Cerebellar nuclear complex (tissue), 1 donor: ENCODE results near the gene EEF1AKMT1.

Source experiments
- DNase-seq, 2 experiments: peaks; one replicate each; lab custom pipeline; 2025; lab: John Stamatoyannopoulos, UW

EEF1AKMT1 gene

DNA sequence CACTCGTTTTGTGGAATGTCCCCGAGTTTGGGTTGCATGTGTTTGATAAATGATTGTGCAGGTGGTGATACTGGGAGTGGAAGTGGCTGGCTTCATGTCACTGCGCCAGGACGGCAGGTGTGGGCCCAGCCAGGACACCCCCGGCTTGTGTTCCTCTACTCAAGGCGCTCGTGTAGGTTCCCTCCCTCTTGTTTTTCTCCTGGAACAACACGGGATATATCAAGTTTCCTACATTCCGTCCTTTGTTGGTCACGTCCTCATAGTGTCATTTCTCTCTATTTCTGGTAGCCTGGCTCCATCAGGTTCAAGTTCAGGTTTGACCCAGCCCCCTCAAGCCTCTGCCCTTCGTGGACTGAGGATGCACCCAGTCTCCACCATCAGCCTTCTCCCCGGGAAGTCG lies 54.0 kb downstream of the EEF1AKMT1 start:
- DNase-seq = no peak

DNA sequence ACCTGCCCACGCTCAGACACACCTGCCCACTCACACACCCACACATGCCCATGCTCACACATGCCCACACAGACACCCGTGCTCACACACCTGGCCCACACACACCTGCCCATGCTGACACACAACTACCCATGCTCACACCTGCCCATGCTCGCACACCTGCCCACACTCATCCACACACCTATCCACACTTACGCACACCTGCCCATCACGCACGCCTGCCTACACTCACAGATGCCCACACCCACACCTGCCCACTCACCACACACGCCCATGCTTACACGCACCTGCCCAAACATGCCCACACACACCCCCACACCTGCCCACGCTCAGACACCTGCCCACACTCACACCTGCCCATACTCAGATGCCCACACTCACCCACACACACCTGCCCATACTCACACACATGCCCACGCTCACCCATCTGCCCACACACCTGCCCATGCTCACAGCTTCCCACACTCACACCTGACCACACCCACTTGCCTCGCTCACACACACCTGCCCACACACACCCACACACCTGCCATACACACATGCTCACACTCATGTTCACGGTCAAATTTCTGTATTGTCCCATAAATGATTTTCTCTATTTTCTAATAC lies 54.7 kb downstream of the EEF1AKMT1 start:
- no peak for DNase-seq

DNA sequence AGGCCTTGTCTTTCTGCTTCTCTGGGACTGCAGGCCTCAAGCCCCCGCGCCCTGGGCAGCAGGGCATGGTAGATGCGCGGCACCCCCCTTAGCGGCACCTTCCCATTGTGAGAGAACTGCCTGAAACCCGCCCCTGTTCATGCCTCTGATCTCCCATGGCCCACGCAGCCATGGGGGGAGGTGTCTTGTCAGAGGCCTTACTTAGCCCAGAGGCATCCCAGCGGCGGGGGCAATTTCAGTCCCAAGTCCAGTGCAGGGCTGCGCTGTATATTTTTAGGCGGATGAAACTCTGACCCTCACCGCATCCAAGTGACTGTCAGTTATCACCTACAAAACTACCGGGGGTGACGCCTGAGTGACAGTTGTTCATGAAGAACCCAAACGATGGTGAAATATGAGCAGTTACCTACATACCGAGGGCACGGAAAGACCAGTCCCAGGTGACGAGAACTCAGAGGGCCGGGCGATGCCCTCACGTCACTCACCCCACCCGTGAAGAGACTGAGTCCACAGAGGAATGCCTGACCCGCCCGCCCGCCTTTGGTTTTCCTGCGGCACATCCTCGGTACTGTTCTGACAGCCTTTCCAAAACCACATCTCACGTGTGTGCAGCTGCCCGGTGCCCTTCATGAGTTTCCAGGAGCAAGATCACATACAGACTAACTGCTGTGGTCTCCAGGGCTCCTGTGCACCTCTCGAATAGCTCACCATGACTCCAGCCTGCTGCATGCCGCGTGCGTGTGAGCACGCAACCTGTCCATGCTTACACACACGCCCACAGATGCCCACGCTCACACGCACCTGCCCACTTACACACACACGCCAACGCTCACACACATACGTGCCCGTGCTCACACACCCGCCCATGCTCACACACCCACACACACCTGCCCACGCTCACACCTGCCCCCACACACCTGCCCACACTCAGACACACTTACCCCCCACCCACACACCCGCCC lies 55.9 kb downstream of the EEF1AKMT1 start:
- no peak for DNase-seq

DNA sequence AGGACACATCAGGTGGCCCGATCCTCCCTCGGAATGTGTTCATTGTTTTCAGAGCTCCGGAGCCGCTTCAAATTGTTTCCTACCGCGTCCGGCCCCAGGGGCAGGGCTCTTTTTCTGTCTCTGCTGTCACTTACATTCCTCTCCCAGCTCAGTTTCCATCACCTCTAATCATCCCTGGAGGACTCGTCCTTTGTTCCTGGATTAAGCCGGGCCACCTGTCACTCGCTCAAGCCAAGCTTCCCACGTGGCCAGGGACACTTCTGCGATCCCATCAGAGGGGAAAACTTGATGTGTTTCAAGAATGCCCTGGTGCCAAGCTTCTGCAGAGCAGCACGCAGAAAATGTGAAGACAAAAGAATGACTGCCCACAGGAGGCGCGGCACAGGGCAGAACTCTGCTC lies 56.8 kb downstream of the EEF1AKMT1 start:
- DNase-seq = peak; percentile 49 to 69

DNA sequence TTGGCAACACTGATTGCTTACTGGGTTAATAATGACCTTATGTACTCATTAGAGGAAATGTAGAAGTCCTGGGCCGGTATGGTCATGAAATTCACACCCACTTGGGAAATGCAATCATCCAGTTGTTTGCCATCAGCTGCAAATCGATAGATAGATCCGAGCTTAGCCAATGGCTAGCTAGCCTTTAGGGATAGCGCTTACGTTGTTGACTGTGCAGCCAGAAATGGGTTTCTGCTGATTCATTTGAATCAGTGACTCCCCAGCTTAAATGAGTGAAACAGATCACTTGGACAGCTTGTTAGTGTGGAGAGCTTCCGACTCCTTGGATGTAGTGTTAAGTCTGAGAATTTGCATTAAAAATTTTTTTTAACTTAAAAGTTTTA lies 58.4 kb downstream of the EEF1AKMT1 start:
- no peak for DNase-seq

DNA sequence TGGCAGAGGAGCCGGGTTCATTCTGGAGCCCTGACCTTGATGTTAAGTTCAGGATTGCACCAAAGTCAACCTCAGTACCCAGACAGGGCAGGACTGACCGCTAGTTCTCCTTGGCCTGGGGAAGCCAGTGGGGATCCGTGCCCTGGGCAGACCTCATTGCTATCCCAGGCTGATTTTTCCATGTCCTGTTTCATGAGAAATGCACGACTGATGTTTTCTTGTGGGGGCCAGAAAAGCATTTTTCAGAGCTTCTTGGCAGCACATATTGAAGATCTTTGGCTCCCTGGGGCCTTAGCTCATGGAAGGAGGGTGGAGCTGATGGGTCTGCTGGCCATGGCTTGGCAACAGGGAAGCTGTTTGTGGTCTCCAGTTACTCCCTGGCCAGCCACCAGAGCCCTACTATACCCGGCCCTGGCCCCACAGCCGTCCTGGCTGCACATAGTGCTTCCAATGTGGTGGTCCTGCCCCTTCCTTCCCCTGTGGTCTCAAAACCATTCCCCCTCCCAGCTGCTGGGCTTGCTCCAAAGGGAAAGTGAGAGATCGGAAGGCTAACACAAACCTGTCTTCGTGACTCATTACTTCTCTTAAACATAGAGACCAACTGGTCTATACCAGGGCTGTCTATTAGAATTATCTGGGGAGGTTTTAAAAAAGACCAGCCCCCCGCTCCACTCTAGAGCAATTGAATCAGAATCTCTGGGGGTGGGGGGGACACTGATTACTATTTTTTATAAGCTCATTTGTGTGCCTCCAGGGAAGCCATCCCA lies 59.0 kb downstream of the EEF1AKMT1 start:
- DNase-seq = no peak

DNA sequence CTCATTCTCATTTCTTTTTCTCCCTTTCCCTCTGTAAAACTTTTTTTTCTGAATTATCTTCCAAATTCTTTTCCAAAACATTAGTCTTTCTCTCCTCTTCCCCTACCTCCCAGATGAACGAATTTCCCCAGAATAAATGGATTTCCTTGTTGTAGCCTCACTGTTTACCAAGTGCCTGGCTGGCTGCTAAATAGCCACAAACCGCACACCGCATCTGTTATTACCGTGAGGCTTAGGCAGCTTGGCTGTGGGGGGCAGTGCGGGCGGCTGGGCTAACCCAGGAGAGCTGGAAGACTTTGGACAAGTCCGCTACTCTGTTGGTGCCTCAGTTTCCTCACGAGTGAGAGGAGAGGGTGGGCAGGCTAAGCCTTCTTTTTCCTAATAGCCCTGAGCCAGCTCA lies 59.6 kb downstream of the EEF1AKMT1 start:
- DNase-seq = no peak

DNA sequence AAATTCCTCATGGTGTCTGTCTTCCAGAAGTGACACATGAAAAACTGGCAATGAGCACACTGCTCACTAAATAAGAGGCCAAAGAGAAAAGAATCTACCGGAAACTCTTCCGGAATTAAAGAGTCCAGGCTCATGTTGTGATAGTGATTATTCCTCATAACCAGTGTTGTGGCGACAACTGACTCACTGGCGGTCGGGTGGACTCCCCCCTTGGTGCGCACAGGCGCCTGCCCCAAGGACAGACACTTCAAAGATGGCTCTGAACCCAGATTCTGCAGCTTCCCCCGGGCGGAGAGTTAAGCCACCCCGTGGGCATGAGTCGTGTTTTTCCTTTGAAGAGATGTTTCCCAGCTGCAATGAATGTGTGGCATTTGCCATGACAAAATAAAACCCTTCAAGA lies 60.0 kb downstream of the EEF1AKMT1 start:
- DNase-seq = no peak

DNA sequence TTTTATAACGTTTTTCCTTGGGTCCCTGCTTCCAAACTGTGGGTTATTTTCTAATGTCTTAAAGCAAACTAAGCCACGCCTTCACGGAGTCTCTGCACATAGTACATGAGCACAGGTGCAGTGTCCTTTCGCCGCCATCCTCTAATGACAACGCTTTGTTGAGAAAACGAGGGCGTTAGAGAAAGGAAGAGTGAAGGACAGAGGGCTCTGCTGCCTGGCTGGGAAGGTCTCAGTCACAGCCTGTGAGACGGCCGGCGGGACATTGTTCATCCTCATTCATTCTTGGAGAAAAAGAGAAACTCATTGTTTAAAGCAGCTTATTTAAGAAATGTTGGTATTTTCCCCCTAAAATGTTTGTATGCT lies 60.8 kb downstream of the EEF1AKMT1 start:
- DNase-seq = no peak

DNA sequence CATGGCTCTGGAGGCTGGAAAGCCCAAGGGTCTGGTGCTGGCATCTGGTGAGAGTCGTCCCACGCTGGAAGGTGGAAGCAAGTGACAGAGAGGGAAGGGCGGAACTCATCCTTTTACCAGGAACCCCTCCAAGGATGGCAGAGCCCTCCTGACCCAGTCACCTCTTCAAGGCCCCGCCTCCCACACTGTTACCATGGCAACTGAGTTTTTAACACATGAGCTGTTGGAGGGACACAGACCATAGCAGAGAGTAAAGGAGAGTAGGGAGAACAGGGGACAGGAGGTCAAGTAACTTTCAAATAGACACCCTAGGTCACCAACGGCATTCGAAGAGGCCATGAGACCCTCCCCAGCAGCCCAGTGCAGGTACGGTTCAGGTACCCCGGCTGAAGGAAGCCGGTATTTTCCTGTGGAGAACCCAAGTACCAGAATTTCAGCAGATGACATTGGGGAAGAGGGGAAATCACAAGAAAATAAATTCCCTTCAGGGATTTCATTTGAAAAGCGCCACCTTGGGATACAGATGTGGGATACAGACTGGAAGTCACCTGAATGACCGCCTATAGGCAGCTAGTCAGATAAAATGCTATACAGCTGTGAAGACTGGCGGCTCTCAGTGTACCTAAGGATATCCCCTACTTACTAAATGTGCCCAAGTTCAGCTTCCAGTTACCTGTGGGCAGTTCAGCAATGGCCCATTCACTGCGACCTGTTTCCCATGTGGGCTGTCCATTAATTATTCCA lies 62.3 kb downstream of the EEF1AKMT1 start:
- DNase-seq = no peak

DNA sequence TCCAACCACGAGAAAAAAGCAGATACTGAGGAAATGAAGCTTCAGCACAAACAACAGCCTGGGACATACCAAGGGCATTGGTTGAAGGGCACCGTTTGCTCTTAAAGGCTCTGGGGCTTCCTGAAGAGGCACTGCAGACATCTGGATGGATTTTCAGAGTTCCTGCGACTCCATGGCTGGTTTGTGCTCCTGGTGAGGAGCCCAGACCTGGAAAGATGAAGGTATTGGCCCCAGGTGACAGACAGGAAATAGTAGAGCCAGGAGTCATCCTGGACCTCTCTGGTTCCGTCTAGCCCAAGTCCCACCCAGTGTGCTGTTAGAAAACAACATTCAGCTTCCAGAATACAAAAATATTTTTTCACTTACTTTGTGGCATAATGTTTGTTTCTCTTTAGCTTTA lies 64.0 kb downstream of the EEF1AKMT1 start:
- no peak for DNase-seq

DNA sequence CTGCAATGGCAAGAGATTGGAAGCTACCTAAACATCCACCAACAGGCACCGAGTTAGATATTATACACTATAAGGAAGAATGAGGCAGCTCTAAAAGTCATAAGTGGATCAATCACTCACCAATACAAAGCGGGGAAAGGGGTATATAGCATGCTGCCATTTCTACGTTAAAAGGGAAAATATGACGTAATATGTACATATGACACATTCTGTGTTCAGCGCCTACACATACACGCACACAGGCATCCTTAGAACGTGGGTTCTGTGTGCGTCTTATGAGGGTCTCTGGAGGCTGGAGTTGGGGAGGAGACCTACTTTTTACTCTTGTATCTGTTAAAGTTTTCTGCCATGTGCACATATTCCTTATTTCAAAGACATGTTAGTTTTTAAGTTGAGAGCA lies 64.4 kb downstream of the EEF1AKMT1 start:
- DNase-seq = no peak

DNA sequence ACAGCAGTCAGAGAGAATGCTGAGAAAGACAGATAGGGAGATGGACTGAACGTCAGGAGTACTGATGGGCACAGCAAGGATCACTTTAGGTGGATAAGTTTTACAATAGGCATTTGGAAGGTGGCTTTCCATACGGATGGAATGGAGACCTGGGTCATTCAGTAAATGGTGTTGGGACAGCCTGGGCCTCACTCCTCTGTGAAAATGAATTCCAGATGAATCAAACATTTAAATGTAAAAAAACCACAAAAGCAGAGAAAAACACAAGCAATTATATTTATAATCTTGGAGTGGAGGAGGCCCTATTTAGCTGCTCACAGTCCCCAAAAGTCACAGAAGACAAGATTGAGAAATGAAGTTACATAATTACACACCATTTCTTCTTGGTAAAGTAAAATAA lies 65.5 kb downstream of the EEF1AKMT1 start:
- DNase-seq = no peak

DNA sequence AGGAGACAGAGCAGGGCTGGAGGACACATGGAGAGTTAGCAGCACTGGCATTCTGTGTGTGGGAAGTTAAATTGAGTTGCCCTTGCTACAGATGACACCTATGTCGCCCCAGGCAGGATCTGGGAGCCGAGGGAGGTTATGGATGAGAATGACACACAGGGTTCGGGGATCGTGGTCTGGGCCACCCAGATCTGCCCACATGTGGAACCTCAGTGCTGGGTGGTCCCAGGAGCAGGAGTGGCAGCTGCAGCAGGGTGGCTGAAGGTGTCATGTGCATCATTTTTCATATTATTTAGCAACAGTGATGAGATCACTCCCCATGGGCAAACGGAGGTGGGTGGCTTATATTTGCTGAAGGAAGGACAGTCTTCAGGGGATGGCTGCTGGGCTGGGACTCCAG lies 67.1 kb downstream of the EEF1AKMT1 start:
- no peak for DNase-seq

DNA sequence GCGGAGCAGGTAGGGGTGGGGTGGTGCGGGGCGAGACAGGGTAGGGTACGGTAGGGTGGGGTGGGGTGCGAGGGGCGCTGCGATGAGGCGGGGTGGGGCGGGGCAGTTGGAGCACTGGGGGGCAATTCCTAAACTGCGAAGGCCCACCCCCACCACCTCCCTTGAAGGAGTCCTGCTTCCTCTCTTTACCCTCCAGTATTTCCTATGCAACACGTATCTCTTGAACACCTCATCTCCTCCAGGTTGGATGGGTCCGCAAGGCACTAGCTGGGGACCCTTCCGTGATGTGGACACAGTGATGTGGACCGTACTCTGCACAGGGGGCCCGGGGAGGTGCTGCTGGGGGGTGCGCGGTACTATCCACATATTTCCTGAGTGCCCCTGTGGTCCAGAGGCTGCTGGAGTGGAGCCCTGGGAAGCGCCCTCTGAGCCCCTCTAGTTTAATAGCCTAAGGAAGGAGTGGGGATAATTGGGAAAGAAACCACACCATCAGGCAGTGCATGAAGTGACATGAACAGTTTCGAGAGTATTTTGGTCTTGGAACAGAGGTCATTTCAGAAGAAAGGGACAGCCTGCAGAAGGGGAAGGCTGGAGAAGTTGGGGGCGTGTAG lies 69.2 kb downstream of the EEF1AKMT1 start:
- no peak for DNase-seq

DNA sequence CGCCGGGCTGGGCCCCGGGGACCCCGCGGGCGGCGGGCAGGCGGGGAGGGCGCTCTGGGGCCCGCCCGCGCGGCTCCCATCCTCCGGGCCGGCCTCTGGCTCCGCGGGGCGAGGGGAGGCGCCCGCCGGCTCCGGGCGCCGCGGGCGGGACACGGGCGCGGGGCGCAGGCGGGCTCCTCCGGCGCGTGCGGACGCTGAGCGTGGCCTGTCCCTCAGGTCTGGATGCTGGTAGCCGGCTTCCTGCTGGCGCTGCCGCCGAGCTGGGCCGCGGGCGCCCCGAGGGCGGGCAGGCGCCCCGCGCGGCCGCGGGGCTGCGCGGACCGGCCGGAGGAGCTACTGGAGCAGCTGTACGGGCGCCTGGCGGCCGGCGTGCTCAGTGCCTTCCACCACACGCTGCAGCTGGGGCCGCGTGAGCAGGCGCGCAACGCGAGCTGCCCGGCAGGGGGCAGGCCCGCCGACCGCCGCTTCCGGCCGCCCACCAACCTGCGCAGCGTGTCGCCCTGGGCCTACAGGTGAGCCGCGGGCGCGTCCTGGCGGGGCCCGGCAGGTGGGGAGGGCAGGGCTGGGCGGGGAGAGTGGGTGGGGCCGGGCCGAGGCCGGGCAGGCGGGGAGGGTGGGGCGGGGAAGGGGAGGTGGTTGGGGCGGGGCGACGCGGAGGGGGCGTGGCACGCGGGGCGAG lies 69.8 kb downstream of the EEF1AKMT1 start:
- no peak for DNase-seq

DNA sequence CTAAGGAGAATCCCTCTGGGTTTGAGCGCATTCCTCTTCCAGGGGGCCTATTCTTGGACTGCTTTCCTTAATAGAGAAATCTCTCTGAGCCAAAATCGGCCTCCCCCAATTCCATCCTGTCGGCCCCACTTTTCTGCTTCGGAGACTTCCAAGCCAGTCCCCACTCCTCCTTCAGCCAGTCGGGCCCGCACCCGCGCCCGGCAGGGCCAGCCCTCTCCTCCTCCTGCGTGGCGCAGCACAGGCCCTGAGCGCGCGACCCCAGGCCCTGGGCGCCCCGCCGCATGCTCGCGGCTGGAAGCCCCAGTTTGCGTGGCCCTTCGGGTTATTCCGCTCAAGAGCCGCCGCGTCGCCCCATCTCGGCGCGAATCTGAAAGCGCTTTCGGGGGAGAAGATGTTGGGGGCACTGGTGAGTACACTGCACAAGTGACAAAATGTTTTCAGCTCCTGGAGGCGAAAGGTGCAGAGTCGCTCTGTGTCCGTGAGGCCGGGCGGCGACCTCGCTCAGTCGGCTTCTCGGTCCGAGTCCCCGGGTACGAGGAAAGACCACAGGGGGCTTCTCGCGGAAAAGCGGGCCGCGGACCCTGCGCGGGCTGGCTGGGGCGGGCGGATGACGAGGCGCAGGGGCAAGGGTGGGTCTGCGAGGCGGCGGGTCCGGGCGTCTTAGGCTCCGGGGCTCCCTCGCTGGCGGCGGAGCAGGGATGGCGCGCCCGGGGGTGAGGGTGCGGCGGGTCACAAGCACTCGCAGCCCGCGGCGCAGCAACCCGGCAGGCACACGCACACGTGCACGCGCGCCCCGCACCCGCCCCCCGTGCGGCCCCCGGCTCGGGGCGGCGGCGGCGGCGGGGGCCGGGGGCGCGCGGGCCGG lies 70.6 kb downstream of the EEF1AKMT1 start, which contains the start of gene IL17D:
IL17D (plus strand) TSS at position 785 of the 865 bp plus-strand sequence. CDS start 303 bp downstream, outside the sequence.
- no peak for DNase-seq

DNA sequence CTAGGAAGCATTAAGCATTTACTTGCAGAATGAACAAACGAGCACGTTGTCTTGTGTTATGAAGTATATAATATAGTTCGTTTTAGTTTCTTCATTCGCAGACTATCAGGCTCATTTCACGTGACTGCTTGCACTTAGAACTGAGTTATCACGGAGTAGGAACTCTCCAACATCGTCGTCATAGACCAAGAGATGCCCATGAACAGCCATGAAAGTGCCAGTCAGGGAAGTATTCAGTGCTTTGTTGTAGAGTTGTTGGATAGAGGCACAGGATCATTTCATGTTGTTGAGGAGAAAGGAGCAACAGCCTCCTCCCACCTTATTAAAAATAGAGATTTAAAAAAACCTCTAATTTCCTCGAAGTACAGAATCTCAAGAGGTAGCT lies 71.2 kb downstream of the EEF1AKMT1 start:
- no peak for DNase-seq

DNA sequence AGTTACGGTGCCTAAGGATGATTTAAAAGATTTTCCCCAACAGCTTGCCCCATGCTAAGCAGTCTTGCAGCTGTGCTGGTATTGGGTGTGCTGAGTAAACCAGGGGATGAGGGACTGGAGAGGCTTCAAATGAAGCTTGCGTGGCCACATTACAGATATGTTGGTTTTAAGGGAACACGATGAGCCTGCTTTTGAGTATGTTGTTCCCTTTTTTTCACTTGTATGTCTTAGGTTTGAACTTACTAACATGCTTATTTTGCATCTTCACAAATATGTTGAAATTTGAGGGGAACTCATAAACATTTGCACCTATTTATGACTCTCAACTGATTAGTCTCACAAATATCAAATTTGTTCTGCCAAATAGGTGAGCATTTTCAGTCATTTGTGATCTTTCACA lies 72.3 kb downstream of the EEF1AKMT1 start:
- DNase-seq = no peak

DNA sequence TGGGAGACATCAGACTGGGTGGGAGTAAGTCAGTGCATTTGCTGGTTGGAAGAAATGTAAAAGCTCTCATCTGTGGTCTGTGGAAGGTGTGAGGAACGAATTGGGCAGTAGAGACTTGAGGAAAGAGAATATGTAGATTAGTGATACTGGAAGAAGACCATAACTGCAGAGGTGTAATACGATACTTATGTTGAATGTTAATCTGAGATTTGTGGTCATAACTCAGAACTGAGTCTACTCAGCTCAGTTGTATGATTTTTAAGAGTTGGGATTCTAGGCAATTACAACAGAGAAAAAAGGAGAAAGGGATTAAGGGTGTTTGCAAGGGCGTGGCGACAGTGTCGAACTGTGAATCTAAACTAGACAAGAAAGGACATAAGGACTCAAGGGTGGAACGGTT lies 73.5 kb downstream of the EEF1AKMT1 start:
- no peak for DNase-seq
